Endothelial cell of umbilical vein (primary cell): ENCODE results near the gene GFI1B.

Experiments
- POLR2AphosphoS5 ChIP-seq: IDR thresholded peaks from 2 replicates; pipeline ENCODE4 v1.6.1; 2012; ENCODE audit warnings: low read depth, mild to moderate bottlenecking, control low read depth, low read length, moderate library complexity; ENCODE audit not compliant: insufficient read depth
- TF ChIP-seq, protein P1 (sequence below), 2 donors: IDR thresholded peaks; 1 replicate in 1 of 2; 2 replicates in 1 of 2; pipeline ENCODE4 v1.5.1; 2011; ENCODE audit warnings: low read length in 2 of 2, mild to moderate bottlenecking in 2 of 2, moderate library complexity in 2 of 2, control low read depth in 1 of 2, inconsistent platforms in 1 of 2, low read depth in 1 of 2; ENCODE audit not compliant: insufficient read depth in 1 of 2; ENCODE audit errors: extremely low read depth in 1 of 2

DNA sequence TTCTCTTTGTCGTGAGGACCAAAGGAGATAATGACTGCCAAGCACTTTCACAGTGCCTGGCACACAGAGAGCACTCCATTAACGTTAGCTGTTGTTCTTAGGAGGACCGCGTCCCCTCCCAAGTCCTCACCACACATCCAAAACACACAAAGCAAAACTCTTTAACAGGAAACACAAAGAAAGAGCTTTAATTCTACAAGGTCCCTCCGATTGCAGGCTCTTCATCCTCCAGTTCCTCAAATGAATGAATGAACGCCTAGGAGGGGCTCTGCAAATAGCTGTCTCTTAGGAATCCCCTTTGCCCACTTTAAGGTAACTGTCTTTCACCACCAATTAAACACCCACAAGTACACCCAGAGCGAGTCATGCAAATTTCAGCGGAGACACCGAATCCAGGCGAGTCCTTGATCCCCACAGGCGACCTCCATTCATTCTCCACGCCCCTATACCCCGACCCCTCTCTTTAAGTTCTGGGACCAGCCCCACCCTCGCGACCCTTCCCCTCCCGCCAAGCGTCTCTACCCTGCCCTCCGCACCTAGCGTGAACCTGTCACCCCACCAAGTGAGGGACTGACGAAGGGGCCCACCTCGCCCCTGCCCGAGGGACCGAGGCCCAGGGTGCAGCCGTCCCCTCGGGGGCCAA lies 34.7 kb upstream of the GFI1B start:
- TF ChIP-seq, protein P1, sequence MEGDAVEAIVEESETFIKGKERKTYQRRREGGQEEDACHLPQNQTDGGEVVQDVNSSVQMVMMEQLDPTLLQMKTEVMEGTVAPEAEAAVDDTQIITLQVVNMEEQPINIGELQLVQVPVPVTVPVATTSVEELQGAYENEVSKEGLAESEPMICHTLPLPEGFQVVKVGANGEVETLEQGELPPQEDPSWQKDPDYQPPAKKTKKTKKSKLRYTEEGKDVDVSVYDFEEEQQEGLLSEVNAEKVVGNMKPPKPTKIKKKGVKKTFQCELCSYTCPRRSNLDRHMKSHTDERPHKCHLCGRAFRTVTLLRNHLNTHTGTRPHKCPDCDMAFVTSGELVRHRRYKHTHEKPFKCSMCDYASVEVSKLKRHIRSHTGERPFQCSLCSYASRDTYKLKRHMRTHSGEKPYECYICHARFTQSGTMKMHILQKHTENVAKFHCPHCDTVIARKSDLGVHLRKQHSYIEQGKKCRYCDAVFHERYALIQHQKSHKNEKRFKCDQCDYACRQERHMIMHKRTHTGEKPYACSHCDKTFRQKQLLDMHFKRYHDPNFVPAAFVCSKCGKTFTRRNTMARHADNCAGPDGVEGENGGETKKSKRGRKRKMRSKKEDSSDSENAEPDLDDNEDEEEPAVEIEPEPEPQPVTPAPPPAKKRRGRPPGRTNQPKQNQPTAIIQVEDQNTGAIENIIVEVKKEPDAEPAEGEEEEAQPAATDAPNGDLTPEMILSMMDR (IDR thresholded peaks at IDR 0.05; ENCODE audit: extremely low read depth in 1 of 2, insufficient read depth in 1 of 2, low read depth in 1 of 2, low read length in 2 of 2) = no peak
- TF ChIP-seq POLR2AphosphoS5 = no peak
